ENCODE measurements around the gene ETS2.

- TF ChIP-seq CTCF (IDR thresholded peaks at IDR 0.05; ENCODE audit: poor library complexity, severe bottlenecking) (no peak), MXI1 (conservative IDR thresholded peaks at IDR 0.05; ENCODE audit: poor library complexity, severe bottlenecking) (no peak)
Measured at GRCh38 chr21:38851101-38851500, 45.4 kb downstream of the ETS2 start.

Data from neural cell (in vitro differentiated cells).